HG03342 (cell line): ENCODE data around the gene USH2A.

Experiments used
- ATAC-seq: cut with Tn5 transposase; IDR thresholded peaks from one replicate; pipeline ENCODE4 v1.9.1; 2021; ENCODE audit warnings: mild to moderate bottlenecking, moderate library complexity; ENCODE audit not compliant: unreplicated experiment

USH2A gene

GRCh38 chr1:216210081-216210480 lies 213.2 kb downstream of the USH2A start:
- no peak for ATAC-seq

DNA sequence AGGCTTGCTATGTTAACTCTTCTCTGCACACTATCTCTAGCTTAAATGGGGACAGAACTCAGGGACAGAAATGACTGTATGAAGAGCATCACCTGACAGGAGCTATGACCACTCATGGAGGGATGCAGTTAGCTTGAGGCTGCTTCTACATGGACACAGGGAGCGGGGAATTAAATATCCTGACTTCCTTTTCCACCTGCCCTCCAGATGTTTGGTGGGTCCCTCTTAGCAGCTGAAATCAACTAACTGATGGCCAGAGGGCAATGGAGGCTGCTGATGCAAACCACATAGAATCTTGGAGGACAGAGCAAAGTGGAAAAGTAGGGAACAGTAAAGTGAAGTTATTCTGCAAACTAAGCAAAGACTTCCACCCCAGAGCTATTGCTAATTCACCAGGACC lies 214.1 kb downstream of the USH2A start:
- no peak for ATAC-seq

DNA sequence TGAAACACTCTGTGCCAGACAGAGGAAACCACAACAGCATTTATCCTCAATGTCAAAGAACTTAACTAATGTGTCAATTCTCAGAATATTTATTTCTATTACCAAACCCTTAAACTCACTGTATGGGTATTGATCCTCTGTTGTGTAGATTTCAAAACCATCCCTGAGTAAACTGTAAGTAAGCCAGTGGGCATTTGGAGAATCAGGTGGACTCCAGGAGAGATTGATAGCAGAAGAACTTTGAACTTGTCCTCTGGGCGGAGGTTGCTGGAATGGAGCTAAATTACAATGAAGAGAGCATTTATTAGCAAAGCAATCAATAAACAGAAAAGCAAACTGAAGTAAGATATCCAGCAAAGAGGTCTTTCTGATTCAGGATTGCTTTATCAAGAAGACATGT lies 216.1 kb downstream of the USH2A start:
- no peak for ATAC-seq

DNA sequence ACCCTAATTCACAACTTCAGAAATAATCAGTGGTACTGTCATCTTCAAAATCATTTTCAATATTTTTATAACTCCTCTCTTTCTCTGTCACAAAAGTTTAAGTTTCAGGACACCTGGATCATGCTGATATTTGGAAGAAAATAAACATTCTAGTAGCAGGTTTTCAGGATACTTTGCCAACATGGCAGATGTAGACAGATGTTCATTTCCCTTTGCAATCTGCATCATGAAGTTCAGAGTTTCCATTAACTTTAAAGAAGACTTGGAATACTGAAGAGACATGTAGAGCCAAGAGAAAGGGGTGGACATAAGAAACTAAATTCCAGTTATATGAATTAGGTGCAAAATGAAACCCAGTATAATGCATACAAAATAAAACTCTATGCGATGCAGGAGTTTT lies 218.1 kb downstream of the USH2A start:
- ATAC-seq = no peak

DNA sequence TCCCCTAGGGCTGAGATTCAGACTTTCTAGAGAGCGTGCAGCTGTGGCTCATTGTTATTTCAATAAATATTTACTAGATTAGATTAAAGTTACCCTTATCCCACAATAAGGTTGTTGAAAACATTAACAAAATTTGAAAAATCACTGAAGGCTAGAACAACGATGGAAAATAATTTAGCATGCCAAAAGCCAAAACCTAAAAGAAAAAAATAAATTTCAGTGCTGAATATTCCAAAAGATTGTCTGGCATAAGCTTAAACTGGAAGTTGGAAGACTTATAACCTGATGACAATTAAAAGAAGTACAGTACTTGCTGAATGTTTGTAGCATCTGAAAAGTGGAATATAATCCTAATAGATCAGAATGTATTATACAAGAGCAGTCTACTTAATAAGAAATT lies 221.3 kb downstream of the USH2A start:
- no peak for ATAC-seq

DNA sequence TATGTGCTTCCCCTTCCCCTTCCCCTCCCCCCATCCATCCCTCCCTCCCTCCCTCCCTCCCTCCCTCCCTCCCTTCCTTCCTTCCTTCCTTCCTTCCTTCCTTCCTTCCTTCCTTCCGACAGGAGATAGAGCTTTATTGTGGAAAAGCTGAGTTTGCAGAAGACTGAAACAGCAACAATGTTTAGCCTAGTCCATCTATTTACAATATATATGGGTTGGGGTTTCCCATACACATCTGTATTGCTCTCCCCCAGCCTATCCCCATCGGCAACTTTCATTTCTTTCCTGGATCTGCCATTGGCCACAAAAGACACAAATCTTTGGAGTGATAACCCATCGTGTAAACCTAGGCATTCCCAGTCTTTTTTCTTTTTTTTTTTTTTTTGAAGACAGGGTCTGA lies 222.3 kb downstream of the USH2A start:
- no peak for ATAC-seq

- no peak for ATAC-seq
Observed at GRCh38 chr1:216194721-216195120, 228.5 kb downstream of the USH2A start.

- ATAC-seq = no peak
Observed at GRCh38 chr1:216193839-216194443, 229.3 kb downstream of the USH2A start.

GRCh38 chr1:216190438-216190837 lies 232.8 kb downstream of the USH2A start:
- no peak for ATAC-seq

DNA sequence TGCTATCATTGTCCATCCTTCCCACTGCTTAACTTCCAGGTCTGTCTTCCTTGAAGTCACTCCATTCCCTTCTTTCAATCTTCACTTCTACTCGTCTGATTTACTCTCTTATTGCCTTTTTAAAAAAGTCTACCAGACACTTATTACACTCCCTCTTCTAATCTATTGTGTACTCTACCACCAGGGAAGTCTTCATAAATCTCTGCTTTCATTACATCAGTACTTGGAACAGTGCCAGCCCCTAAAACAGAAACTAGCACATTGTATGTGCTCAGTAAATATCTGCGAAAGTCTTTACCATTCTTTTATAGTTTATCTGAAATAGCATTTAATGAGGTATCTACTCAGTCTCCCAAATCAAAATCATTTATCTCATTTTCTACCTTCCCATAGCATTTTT lies 236.4 kb downstream of the USH2A start:
- ATAC-seq = no peak

DNA sequence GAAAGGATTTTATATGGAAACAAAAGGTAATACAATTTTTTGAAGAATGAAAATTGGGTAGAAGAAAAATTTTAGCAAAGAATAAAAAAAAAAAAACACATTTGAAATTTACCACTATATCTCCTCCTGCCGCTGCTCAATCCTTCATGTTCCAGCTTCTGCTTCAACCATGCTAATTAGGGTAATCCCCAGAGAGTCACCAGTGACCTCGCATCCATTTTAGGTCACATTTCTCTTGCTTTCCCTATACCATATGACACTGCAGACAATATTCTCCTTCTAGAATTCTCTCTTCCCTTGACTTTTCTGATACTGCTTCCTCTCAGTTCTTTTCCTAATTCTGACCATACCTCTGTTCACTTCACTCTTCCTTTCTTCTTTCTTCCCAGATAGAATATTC lies 237.1 kb downstream of the USH2A start:
- no peak for ATAC-seq

GRCh38 chr1:216184126-216184680 lies 239.0 kb downstream of the USH2A start:
- no peak for ATAC-seq

DNA sequence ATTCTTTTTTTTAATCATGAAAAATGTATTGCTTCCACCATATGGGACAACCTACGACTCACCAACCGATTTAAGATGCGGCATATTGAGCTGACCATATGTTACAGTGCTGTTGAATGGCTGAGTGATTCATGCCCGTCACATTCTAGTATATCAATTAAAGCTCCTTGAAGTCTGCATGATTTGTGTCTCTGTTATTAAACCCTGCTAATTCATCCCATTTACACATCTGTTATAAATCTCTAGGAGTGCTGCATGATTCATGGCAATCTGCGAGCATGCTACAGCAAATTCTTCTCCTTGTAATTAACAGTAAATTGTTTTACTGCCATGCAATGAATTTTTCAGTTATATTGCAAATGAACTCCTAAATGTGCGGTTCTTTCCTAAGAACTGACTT lies 239.8 kb downstream of the USH2A start:
- no peak for ATAC-seq

DNA sequence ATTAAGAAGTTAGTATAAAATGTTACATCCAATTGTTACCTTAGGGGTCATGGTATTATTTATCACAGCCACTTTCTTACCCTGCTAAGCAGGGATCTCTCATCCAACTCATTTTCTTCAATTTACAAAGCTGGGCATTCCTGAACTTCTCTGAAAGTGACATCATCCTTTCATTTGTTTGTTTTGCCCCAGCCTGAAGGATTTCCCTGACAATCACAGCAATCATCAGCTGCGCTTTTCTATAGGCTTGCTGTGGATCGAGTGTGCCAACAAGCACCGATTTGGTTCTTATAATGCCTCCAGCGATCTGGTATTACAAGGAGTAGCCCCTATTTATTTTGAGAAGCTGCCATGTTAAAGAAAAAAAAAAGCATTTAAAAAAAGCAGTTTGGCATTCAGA lies 240.2 kb downstream of the USH2A start:
- ATAC-seq = no peak

- ATAC-seq = no peak
Observed at GRCh38 chr1:216181590-216181989, 241.7 kb downstream of the USH2A start.

- ATAC-seq = no peak
Observed at GRCh38 chr1:216178281-216178680, 245.0 kb downstream of the USH2A start.

DNA sequence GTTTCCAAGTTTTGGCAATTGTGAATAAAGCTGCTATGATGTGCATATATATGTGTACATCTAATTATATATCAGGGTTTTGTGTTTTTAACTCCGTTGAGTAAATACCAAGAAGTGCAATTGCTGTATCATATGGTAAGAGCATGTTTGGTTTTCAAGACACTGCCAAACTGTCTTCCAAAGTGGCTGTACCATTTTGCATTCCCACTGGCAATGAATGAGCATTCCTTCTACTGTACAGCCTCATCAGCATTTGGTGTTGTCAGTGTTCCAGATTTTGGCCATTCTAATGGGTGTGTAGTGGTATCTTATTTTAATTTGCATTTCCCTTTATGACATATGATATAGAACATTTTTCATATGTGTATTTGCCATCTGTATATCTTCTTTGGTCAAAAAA lies 246.3 kb downstream of the USH2A start:
- no peak for ATAC-seq

DNA sequence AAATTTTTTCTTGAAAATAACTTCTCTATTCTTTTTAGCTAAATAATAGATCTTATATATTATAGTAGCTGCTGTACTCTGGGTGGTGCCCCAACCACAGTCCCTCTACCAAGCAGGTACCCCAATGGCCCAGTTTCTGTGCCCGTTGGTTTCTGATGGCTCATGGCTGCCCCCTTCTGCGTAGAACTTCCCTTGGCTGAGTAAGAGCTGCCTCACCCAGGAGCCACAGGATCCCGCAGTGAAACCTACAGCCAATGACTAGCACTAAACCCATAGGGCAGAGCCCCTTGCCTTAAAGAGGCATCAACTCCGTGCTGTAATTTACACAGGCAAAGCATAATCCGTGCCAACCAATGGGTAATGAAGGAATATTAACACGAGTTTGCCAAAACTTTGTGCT lies 247.5 kb downstream of the USH2A start:
- ATAC-seq = no peak

DNA sequence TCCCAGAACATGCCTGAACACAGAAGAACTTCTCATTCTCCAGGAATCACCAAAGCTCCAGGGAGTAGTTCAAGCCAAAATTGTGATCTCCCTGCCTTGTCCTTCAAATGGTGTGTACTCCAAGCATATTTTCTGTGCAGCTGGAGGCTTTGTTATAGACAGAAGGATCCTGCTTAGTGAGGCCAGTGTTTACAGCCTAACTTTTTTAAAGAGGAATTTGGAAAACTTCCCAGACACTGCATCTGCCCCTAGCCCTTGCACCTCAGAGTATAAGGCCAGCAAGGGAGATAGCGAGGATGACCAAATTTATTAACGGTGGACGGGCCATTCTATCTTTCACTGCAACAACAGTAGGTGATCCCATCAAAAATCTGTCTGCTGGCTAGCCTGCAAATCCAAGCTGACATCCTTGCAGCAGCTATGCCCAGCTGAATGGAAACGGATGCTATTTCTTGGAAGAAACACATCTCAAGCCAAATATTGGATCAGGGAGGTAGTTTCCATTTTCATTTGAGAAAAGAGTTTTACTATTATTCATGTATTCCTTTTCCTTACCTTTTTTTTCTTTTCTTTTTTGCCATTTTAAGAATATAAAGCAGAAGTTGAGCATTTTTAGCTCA lies 249.8 kb downstream of the USH2A start:
- ATAC-seq = no peak

- no peak for ATAC-seq
Observed at GRCh38 chr1:216169351-216169750, 253.9 kb downstream of the USH2A start.

DNA sequence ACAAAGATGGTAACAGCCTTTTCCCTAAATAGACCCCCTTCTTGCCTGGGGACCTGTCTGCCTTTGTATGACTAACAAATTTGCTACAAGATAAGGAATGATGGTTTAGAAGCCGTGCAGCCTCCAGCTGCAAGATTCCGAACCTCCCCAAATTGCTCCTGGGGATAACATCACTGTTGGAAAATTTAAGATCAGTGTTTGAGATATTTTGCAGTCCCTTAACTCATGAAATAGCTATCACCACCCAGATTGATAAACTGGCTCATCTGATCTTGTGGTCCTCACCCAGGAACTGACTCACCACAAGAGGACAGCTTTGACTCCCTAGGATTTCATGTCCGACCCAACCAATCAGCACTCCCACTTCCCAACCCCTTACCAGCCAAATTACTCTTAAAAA lies 254.7 kb downstream of the USH2A start:
- ATAC-seq = no peak

DNA sequence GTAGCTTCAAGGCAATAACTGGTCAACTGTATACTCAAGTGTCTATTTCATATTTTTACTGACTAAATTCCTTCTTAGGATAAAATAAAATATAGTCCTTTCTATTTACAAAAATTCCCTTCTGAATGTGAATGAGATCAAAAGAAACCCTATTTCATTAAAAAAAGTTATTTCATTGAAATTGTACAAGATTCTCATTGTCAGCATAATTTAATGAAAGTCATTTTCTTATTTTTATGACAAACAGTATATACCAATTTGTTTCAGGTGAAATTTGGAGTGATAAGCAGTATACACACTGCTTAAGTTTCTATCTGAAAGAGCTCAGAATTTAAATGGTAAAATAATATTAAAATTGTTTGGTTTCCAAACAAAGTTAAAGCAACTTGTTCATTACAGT lies 269.2 kb downstream of the USH2A start:
- no peak for ATAC-seq

GRCh38 chr1:216153130-216153529 lies 270.1 kb downstream of the USH2A start:
- no peak for ATAC-seq
